SJCRH30 (cell line): Measurements from ENCODE around the gene MADCAM1. TPM values are rescaled to one million over a fixed set of nuclear protein-coding genes. Genes with fewer than 3 reads are reported as not detected.

ENCODE experiments used
- DNase-seq, 2 experiments: peaks; one replicate each; pipeline ENCODE4 v3.0.0-alpha.2; 2015 to 2020
- H3K27ac ChIP-seq: fragments of 250-450 bp; sonication (Bioruptor Pico); 2 replicates; pipeline ENCODE4 v1.5.1; 2020; ENCODE audit warnings: mild to moderate bottlenecking, moderate library complexity
- H3K27me3 ChIP-seq: fragments of 250-450 bp; sonication (Bioruptor Pico); 2 replicates; pipeline ENCODE4 v1.5.1; 2020; ENCODE audit warnings: mild to moderate bottlenecking, moderate library complexity
- H3K36me3 ChIP-seq: fragments of 250-450 bp; sonication (Bioruptor Pico); 2 replicates; pipeline ENCODE4 v1.5.1; 2020; ENCODE audit warnings: mild to moderate bottlenecking, moderate library complexity
- H3K4me1 ChIP-seq: fragments of 250-450 bp; sonication (Bioruptor Pico); 2 replicates; pipeline ENCODE4 v1.5.1; 2020; ENCODE audit warnings: mild to moderate bottlenecking, moderate library complexity
- H3K4me3 ChIP-seq: fragments of 250-450 bp; sonication (Bioruptor Pico); 2 replicates; pipeline ENCODE4 v1.5.1; 2020; ENCODE audit warnings: mild to moderate bottlenecking, moderate library complexity
- H3K9me3 ChIP-seq: fragments of 250-450 bp; sonication (Bioruptor Pico); replicated peaks from 2 replicates; pipeline ENCODE4 v1.5.1; 2020; ENCODE audit warnings: mild to moderate bottlenecking, moderate library complexity
- total RNA-seq: library from RNA; depleted of rRNA; stranded (reverse); fragments of >200 nt; shearing (Covaris generic); gene quantifications from 2 replicates; pipeline ENCODE4 v1.2.3, GENCODE V29; 2014

The MADCAM1 gene
- total RNA-seq, 1 experiment from 2014 or later, result 0.18 TPM

DNA sequence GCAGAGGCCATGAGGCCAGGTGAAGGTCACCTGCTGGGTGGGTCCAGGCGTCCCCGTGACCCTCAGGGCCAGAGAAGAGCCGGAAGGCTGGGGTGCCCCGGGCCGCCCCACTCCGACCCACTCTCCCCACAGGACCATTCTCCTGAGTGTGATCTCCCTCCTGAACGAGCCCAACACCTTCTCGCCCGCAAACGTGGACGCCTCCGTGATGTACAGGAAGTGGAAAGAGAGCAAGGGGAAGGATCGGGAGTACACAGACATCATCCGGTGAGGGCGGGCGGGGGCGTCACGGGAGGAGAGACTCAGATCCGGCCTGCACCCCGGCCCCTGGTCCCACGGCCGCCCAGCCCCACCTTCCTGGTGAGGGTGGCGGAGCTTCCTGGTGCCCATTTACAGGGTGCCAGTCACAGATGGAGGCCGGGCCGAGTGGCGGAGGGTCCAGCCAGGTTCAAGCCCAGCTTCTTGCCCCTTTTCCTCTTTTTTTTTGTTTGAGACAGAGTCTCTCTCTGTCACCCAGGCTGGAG is 40.7 kb downstream of the MADCAM1 start:
- Histone ChIP-seq H3K27ac (no peak overlapping the region), H3K9me3 (no peaks in the 10 kb centered on the region), H3K27me3 (no peaks in the 10 kb centered on the region), H3K4me3 (no peak overlapping the region), H3K4me1 (no peaks in the 10 kb centered on the region), H3K36me3 (peaks cover 9% of the 10 kb centered on the region)
- DNase-seq, result no peak

DNA sequence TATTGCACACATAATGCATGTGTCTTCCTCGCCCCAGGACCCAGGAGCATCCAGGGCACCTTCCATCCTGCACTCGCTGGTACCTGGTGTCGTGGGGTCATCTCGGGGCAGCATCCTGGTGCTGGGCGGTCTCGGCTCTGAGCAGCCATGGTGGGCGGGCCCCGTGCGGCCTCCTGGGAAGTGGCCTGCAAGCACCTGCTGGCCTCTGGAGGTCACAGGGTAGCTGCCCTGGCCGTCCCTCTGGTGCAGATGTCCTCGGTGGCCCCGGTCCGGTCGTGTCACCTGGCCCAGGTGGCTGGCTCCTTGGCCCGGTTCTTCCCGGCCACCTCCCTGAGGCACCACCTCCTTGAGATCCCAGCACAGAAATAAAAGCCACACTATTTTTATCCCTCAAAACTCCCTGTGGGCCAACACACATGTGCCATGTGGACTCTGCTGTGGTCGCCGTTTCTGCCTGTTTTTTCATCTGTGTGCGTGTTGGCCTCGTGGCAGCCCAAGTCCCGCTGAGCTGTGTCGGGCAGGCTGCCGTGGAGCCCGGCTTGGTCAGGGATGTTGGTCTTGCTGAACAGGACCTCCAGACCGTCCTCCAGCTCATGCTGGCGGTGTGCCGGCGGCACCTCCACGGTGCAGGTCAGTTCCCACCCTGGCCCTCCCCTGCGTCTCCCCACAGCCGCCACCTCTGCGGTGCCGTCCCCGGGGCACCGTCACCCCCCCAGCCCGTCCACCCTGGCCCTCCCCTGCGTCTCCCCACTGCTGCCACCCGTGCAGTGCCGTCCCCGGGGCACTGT is 42.5 kb downstream of the MADCAM1 start:
- Histone ChIP-seq H3K36me3 (peaks cover 9% of the 10 kb centered on the region), H3K27me3 (no peaks in the 10 kb centered on the region)
- DNase-seq, result no peak

DNA sequence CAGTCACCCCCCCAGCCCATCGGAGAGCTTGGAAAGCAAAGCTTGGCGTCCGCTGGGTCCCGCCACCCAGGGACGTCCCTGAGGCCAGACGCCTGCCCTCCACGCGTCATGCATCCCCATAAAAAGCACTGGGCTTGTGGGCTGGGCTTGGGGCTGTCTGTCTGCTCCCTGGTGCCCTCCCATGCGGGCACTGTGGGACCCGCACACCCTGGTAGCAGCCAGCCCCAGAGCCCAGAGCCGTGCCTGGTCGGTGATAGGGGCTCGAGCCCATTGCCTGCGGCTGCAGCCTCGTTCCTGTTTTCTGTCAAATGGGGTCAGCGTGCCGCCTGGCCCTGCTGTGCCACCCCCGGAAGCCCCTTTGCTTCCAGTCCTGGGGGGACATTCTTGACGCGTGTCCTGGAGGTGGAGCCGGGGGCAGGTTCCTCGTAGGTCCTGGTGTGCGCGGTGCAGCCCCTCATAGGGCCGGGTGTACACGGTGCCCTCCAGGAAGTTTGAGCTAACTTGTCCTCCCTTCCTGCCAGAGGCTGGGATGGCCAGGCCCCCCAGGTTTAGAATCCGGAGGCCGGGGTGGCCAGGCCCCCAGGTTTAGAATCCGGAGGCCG is 43.2 kb downstream of the MADCAM1 start:
- no peaks in the 10 kb centered on the region for H3K9me3 ChIP-seq
- DNase-seq, result no peak
- H3K27ac ChIP-seq, result no peak overlapping the region
- H3K27me3 ChIP-seq, result no peaks in the 10 kb centered on the region
- peaks cover 9% of the 10 kb centered on the region for H3K36me3 ChIP-seq
- H3K4me1 ChIP-seq, result no peaks in the 10 kb centered on the region
- no peak overlapping the region for H3K4me3 ChIP-seq

More for the DNA sequence above, 42.5 kb downstream of the MADCAM1 start:
- H3K4me3 ChIP-seq, result no peak overlapping the region
- no peaks in the 10 kb centered on the region for H3K4me1 ChIP-seq
- no peak overlapping the region for H3K27ac ChIP-seq
- H3K9me3 ChIP-seq, result no peaks in the 10 kb centered on the region

DNA sequence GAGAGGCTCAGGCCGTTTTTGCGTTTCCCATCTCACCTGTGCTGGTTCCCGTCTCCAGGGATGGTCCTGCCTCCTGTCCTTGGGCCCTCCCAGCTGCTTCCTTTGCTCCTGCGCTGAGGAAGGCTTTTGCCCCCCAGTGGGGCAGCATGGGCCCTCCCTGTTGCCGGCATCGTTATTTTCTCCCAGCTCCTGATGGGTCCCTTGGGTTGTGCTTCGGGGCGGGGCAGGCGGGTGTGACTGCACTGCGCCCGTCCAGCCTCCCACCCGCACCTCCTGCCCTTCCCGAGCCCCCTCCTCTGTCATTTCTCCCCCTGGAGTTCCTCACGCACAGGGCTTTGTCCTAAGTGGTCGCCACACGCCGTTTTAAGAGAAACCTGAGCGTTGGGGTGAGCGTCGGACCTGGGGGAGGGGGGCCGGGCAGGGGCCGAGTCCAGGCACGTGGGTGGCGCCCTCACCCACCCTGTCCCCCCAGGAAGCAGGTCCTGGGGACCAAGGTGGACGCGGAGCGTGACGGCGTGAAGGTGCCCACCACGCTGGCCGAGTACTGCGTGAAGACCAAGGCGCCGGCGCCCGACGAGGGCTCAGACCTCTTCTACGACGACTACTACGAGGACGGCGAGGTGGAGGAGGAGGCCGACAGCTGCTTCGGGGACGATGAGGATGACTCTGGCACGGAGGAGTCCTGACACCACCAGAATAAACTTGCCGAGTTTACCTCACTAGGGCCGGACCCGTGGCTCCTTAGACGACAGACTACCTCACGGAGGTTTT is 44.8 kb downstream of the MADCAM1 start:
- H3K9me3 ChIP-seq, result no peaks in the 10 kb centered on the region
- no peak overlapping the region for H3K27ac ChIP-seq
- no peak for DNase-seq
- H3K27me3 ChIP-seq, result no peaks in the 10 kb centered on the region
- peaks cover 9% of the 10 kb centered on the region for H3K36me3 ChIP-seq
- H3K4me1 ChIP-seq, result no peaks in the 10 kb centered on the region
- H3K4me3 ChIP-seq, result no peak overlapping the region

DNA sequence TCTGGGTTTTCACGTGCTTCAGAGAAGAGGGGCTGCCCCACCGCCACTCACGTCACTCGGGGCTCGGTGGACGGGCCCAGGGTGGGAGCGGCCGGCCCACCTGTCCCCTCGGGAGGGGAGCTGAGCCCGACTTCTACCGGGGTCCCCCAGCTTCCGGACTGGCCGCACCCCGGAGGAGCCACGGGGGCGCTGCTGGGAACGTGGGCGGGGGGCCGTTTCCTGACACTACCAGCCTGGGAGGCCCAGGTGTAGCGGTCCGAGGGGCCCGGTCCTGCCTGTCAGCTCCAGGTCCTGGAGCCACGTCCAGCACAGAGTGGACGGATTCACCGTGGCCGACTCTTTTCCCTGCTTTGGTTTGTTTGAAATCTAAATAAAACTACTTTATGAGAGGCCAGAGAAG is 45.4 kb downstream of the MADCAM1 start:
- DNase-seq, result no peak
- no peak overlapping the region for H3K4me3 ChIP-seq
- no peak overlapping the region for H3K27ac ChIP-seq
- no peaks in the 10 kb centered on the region for H3K27me3 ChIP-seq
- H3K4me1 ChIP-seq, result no peaks in the 10 kb centered on the region
- no peaks in the 10 kb centered on the region for H3K9me3 ChIP-seq
- peaks cover 3% of the 10 kb centered on the region; the same call in 1 of the 2 replicates for H3K36me3 ChIP-seq

DNA sequence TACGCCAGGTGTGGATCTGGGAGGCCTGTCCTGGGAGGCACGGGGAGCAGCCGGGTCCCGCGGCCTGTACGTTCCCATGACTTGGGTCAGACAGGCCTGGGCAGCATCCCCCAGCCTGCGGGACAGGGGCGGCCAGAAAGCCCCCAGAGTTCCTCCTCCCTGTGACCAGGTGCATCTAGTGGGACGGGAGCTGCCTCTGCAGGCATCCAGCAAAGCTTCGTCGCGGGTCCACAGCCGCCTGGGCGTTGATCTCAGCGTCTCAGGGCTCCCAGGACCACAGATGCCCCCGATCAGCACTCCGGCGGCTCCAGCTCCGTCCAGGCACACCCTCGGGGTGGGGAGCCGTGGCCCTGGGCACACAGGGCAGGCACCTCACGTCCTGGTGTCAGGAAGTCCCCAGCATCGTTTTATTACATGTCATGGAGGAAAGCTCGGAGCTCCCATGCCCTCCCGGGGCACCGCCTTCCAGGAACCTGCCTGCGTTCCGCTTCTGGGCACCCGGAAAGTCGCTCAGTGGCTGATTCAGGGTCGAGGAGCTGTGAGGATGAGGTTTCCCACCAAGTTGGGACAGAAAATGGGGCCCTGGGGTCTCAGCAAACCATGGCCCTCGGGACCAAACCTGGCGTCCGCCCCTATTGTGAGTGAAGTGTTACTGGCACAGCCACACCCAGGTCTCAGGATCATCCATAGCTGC is 46.0 kb downstream of the MADCAM1 start:
- H3K27ac ChIP-seq, result no peak overlapping the region
- H3K27me3 ChIP-seq, result no peaks in the 10 kb centered on the region
- no peaks in the 10 kb centered on the region for H3K9me3 ChIP-seq
- no peak for DNase-seq
- H3K36me3 ChIP-seq, result no peaks in the 10 kb centered on the region; the same call in 1 of the 2 replicates
- H3K4me3 ChIP-seq, result no peak overlapping the region
- H3K4me1 ChIP-seq, result no peaks in the 10 kb centered on the region

DNA sequence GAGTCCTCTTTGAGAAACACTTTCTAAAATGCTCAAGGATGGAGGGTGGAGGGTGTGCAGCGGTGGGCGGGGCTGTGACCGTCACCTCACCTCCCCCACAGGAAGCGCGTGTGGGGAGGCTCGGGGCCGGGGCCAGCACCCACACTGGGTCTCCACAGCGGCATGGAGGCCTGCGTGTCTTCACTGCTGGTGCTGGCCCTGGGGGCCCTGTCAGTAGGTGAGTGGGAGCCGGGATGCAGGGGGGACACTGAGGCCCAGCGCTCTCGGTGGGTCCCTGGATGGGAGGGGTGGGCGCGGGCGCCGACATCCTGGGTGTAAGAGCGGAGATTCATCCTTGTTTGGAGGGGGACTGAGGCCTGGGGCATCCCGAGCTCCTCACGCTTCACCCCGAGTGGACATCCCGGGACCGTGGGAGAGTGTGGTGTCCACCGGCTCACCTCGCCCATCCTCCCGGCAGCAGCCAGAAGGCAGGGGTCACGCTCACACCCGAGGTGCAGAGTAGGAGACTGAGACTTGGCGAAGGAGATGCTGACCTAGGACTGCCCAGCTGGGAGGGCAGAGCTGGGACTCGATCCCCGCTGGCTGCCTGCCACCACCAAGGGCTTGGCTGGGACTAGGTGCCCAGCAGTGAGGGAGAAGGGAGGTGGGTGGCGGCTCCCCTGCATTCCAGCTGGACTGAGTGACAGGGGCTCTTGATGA is 47.8 kb downstream of the MADCAM1 start, which contains the start of gene GZMM:
GZMM (plus strand) TSS at position 144 of the 699 bp plus-strand sequence; CDS start at position 163, 19 bp downstream.
- H3K9me3 ChIP-seq, result no peaks in the 10 kb centered on the region
- H3K4me1 ChIP-seq, result no peaks in the 10 kb centered on the region
- DNase-seq, result no peak
- no peak within 1 kb of the TSS for H3K4me3 ChIP-seq
- H3K36me3 ChIP-seq, result no peaks in the 10 kb centered on the region; the same call in 1 of the 2 replicates
- no peak within 1 kb of the TSS for H3K27ac ChIP-seq
- no peaks in the 10 kb centered on the region for H3K27me3 ChIP-seq

DNA sequence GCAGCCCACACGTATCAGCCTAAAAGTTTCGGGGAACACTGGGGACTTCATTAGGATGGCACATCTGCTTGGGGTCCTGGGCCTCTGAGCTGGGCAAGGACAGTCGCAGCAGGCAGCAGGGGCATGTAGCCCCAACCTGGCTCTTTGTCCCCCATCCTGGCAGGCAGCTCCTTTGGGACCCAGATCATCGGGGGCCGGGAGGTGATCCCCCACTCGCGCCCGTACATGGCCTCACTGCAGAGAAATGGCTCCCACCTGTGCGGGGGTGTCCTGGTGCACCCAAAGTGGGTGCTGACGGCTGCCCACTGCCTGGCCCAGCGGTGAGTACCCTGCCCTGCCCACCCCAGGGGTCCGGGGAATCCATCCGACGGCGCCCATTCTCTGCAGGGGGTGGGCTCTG is 50.8 kb downstream of the MADCAM1 start:
- no peaks in the 10 kb centered on the region for H3K27me3 ChIP-seq
- DNase-seq, result no peak
- H3K4me3 ChIP-seq, result no peak overlapping the region
- H3K4me1 ChIP-seq, result no peaks in the 10 kb centered on the region
- no peaks in the 10 kb centered on the region for H3K9me3 ChIP-seq
- no peaks in the 10 kb centered on the region for H3K36me3 ChIP-seq
- H3K27ac ChIP-seq, result no peak overlapping the region

DNA sequence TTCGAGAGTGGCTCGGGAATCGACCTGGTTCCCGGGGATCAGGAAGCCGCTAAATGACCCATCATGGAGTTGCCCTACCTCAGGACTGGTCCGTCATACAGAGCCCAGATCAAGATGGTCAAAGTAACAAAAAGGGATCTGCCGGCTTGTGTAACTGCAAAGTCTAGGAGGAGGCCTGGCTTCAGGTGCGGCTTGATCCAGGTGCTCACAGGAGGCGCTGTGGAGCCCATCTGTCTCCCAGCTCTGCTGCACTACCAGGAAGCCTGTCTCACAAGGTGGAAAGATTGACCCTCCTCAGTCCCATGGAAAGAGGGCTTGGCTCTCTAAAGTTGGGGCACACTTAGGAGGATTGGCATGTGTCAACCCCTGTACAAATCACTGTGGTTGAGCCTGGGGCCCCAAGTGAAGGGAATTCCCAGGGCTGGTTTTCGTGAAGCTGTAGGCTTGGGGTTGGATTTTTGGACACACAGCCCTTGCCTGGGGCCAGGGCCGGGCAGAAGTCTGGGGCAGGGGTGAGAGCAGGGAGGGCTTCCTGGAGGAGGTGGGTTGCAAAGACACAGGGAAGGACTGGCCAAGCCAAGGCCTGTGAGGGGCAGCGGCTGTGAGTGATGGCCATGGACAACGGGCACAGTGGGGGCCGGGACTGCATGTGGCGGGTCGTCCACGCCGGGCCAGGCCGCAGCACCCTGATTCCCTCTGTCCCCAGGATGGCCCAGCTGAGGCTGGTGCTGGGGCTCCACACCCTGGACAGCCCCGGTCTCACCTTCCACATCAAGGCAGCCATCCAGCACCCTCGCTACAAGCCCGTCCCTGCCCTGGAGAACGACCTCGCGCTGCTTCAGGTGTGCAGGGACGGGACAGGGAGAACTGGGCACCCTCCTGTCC is 51.8 kb downstream of the MADCAM1 start:
- Histone ChIP-seq H3K4me1 (no peaks in the 10 kb centered on the region), H3K27ac (no peak overlapping the region), H3K9me3 (no peaks in the 10 kb centered on the region), H3K4me3 (no peak overlapping the region), H3K36me3 (no peaks in the 10 kb centered on the region), H3K27me3 (no peaks in the 10 kb centered on the region)
- no peak for DNase-seq

DNA sequence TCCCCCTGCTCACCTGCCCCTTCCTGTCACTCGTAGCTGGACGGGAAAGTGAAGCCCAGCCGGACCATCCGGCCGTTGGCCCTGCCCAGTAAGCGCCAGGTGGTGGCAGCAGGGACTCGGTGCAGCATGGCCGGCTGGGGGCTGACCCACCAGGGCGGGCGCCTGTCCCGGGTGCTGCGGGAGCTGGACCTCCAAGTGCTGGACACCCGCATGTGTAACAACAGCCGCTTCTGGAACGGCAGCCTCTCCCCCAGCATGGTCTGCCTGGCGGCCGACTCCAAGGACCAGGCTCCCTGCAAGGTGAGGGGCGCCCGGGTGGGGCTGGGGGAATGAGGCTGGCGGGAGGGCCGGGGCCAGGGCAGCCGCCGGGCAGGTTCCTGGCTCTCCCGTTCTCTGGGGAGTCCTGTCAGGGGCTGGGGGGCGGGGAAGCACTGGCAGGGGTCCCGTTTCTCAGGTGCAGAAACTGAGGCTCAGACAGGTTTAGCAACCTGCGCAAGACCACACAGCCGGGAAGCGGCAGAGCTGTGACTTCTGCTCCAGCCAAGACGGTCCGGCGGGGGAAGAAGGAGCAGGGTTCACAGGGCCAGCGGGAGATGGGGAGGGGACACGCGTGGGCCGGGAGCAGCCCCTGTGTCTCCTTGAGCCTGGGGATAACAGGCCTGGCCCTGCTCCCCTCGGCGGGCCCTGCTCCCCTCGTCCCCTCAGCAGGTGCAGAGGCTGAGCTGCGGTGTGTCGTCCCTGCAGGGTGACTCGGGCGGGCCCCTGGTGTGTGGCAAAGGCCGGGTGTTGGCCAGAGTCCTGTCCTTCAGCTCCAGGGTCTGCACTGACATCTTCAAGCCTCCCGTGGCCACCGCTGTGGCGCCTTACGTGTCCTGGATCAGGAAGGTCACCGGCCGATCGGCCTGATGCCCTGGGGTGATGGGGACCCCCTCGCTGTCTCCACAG is 52.9 kb downstream of the MADCAM1 start:
- no peak for DNase-seq
- Histone ChIP-seq H3K4me1 (no peaks in the 10 kb centered on the region), H3K27ac (no peak overlapping the region), H3K36me3 (no peaks in the 10 kb centered on the region), H3K4me3 (no peak overlapping the region), H3K27me3 (no peaks in the 10 kb centered on the region), H3K9me3 (no peaks in the 10 kb centered on the region)

DNA sequence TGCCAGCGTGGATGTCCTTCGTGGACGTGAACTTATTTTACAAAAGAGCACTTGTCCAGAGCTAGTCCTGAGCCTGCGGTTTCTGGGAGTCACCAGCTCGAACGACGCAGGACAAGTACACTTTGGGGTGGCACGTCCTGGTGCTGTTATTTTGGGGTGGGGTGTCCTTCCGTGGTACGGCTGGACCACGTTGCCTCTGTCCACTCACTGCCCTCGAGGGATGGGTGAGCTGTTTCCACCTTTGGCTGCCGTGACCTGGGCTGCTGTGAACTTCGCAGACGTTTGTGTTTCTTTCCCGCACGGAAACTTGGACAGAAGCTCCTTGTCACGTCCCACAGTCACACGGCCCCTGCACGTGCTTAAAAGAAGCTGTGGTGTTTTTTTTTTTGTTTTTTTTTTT is 58.5 kb downstream of the MADCAM1 start:
- Histone ChIP-seq H3K4me1 (peaks cover 7% of the 10 kb centered on the region; the same call in 1 of the 2 replicates), H3K27me3 (no peaks in the 10 kb centered on the region), H3K36me3 (no peaks in the 10 kb centered on the region), H3K27ac (no peak overlapping the region), H3K9me3 (no peaks in the 10 kb centered on the region), H3K4me3 (no peak overlapping the region)
- no peak for DNase-seq
